Pulmonary artery endothelial cell (primary cell): Measurements from ENCODE around the gene LINS1. TPM values are rescaled to one million over a fixed set of nuclear protein-coding genes. Genes with fewer than 3 reads are reported as not detected.
"Not testable (repeated sequence)": the region's sequence is repeated elsewhere in the genome, so short reads cannot be mapped to it uniquely, and the experiment has no call there.

Experiments
- DNase-seq: peaks from one replicate; pipeline ENCODE4 v3.0.0-alpha.2; 2011; ENCODE audit warnings: low read depth, low spot score
- total RNA-seq: library from RNA; depleted of rRNA; stranded (reverse); fragments of >200 nt; gene quantifications from 2 replicates; pipeline ENCODE4 v1.2.3, GENCODE V29; 2014

The LINS1 gene
- total RNA-seq, 1 donor from 2014 or later, result 6.7 TPM

DNA sequence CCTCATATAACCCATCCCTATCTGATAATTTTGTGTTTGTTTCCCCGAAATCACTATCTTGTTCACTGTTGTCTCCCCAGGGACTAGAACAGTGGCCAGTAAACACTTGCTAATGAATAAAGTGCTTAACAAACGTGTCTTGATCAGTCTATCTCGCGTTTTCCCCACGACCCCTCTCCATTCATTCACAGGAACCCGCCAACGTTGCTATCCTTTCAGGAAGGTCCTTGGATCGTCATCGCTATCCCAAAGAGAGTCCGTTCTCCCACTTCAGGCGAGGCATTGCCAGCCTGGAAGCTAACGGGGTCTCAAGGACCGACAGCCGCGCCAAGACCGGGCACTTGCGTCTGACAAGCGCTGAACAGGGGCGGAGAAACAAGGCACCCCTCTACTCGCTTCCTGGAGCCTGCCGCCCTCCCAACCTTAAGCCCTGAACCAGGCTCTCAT, 344 bp downstream of the LINS1 start:
- peak; percentile 1 for DNase-seq

DNA sequence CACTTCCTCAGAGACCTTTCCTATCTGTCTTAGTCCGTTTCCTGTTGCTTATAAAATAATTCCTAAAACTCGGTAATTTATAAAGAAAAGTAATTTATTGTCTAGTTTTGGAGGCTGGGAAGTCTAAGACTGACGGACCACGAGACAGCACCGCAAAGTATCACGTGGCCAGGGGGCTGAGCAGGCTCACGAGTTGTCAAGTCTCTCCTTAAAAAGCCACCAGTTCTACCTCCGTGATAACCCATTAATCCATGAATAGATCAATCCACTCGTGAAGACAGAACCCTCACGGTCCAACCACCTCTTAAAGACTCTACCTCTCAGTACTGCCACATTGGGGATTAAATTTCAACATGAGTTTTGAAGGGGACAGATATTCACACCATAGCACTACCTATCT, 821 bp downstream of the LINS1 start:
- DNase-seq, result no peak

DNA sequence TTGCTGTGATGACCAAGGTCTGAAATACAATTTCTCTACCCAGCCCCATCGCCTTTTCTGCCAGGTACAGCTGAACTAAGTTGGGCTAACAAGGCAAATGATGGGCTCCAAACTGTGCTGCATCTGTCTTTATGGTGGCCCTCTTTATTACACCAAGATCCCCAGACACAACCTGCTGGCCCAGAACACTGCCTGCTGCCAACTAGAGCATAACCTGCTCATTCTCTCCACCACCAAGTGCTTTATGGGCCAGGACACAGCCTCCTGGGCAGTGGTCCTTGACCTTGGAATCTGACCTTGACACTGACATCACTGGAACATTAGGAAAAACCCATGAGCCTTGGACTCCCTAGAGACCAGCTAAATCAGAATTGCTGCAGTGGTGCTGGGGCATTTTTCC, 3.3 kb downstream of the LINS1 start:
- no peak for DNase-seq

DNA sequence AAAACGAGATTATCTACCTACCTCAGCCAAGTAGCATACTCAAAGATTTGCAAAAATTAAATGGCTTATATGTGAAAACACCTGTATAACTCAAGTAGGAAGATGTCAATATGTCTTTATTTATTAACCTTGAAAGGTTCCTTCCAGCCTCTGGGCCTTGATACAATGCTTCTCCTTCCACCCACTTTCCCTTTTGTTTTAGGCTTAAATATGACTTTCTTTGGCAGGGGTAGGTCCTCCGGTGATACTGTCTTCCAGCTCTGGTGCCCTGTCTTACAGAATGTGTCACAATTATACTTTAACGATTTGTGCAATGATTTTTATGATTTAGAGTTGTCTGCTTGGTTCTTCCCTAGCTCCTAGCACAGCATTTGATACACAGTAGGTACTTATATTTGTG, 4.1 kb downstream of the LINS1 start:
- DNase-seq, result no peak

DNA sequence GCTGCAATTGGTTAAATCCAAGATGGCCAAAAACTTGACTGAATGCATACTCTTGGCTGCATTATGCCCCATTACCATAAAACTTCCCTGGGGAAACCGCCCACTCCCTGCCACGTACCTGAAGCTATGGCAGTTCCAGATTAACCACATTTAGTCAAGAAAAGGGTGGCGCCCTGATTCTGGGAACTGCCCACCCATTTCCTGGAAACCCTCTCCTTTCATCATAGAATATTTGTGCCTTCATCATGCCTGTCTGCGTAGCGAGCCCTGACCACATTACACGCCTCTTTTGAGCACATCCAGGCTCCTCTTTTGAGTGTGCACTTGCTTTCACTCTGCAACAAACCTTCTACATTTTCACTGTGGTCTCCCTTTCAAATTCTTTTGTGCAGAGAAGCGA, 5.2 kb downstream of the LINS1 start:
- DNase-seq, result no peak

DNA sequence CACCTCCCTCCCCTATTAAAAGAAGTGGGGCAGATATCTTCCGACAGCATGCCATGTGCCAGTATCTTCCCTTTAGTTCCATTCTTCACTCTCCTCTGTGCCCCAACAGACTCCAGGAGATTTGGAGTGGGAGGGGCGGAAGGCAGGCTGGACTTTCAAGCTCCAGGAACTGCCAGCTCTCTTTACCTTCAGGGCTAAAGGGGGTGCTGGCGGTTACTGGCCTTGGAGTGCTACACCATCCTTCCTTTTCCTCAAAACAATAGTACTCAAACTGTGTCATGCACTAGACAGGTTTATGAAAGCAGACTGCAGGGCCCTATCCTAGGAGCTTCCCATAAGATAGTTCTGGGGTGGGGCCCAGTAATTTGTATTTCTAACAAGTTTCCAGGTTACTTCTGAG, 6.0 kb downstream of the LINS1 start:
- no peak for DNase-seq

DNA sequence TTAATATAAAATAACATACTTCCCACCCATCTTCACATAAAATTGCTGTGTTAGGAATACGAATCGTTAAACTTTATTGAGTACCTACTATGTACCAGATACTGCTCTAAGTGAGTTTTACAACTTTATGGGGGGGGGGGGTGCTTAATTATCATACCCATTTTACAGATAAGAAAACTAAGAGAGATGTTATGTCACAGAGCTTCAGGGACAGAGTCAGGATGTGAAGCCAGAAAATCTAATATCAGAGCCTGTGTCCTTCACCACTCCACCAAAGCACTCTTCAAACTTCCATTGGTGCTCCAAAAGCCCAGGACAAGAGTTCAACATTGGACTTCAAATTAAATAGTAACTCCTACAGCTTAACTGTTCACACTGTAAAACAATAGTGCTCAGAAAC, 8.6 kb downstream of the LINS1 start:
- DNase-seq, result no peak

DNA sequence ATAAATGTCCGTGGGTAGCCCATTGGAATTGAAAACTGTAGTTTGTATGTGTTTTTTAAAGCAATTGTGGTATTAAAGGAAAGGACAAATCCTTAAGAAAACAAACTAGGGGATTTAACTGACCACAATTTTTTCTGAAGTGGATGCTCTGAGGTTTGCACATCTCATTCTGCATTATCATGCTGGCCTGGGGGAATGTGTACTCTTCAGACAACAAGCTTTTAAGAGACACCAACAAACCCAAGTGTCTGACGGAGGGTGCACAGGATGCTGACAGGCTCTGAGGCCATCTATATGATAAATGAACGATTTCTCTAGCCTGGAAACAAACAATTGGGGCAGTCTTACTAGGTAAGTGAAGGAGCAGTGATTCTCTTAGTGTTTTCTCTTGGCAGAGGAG, 9.1 kb downstream of the LINS1 start:
- no peak for DNase-seq

DNA sequence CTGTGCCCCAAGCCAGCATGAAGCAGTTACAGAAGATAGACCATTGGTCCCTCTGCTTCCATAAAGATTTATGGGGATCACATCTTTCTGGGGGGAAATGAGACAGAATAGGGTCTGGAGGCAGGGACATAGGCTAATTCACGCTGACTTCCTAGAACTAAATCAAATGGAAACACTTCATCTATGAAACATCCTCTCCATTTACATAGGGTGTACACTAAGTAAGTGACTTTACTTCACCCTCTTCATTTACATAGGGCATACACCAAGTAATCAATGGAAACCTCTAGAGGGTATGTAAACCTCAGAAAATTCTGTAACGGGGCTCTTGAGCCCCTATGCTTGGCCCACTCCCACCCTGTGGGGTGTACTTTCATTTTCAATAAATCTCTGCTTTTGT, 10.1 kb downstream of the LINS1 start:
- no peak for DNase-seq

DNA sequence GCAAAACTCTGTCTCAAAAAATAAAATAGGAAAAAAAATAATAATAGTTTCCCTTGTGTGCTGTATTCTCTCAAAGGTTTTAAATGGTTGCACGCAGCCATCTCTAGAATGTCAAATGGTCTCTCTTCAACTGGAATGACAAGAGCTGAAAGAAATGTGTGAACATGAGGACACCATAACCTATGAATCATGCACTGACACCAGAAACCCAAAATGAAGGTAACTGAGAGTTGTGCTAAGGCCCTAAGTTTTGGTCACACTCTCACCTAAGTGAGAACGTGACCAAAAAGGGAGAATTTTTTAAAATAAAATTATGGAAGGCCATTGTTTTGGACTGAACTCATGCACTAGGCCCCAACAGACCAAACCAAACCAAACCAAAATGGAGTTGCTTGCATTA, 10.8 kb downstream of the LINS1 start:
- not testable (repeated sequence) for DNase-seq

DNA sequence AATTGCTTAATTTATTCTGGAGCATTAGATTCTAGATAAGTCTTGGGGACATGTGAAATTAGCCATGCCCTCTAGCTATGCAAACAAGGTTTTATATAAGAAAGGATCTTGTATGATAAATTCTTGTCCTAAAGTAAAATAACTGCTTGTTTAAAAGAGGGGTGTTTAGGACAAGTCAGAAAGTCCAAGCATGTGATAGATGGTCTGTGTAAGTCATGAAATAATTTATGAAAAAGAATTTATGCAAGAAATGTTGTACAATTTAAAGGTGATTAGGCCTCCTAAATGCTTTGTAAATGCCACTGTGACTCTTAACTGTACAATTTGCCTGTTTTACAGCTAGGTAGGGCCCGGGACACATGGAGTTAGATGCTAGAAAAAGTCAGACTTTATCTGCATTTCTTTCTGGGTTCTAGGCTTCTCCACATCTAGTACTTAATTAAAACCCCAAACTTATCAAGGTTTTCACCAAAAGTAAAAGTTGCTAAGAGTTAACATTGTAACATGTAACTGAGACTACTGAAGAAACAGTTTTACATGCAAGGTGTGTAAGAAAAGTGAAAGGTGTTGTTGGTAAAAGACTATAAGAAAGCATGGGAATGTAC, 13.2 kb downstream of the LINS1 start:
- DNase-seq, result no peak

DNA sequence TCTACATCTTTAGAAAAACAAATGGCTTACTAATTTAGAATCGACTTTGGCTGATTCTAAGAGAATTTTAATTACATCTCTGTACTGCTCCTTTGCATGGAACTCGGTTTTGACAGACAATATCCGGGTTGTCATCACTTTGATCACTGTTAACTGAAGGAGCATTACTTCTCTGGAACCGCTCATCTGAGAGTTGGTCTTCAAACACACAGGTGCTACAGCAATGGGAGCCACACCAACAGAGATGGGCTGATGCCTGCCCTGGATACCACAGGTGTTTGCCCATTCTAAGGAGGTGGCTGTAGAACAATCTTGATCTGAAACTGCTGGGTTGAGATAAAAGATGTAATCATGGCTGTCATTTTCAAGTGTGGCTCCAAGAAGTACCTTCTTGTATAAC, 21.6 kb downstream of the LINS1 start:
- DNase-seq, result no peak

DNA sequence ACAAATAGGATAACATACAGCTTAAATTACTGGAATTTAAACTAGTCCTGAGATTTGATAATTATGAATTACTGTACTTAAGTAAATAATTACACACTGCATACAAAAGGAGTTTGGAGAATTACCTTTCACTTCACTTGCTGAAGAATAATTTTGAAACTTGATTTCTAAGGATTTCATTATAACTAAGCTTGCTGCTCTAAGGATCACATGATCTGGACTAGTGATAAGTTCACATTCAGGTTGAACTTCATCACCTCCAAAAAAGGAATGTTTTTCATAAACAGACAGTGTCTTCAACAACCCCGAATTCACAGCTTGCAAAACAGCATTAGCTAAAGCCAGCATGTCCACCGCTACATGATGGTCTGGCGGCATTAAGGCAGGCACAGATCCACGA, 28.5 kb downstream of the LINS1 start:
- DNase-seq, result no peak

DNA sequence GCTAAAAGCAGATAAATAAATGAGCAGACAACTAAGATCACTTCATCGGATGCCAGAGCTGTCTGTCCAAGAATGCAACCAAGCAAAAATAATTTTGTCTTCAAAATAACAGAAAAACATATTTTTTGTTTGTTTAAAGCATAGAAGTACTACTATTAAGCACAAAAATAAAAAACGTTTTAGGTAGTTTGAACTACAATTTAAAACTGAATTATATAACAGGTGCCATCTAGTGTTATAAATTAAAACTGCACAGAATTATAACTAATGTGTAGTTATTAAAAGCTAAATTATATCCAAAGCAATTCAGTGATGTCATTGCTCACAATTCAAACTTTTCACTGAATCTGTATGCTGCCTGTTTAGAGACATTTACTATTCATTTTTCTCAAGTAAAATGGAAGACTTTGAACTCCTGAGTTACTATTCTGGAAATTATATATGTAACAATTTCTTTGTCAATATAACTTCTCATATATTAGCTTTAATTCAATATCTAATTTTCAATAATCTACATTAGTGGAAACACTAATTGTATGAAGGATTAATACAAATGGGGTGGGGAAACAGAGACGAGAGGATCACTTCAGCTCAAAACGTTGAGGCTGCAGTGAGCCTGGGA, 29.5 kb downstream of the LINS1 start:
- DNase-seq, result no peak

DNA sequence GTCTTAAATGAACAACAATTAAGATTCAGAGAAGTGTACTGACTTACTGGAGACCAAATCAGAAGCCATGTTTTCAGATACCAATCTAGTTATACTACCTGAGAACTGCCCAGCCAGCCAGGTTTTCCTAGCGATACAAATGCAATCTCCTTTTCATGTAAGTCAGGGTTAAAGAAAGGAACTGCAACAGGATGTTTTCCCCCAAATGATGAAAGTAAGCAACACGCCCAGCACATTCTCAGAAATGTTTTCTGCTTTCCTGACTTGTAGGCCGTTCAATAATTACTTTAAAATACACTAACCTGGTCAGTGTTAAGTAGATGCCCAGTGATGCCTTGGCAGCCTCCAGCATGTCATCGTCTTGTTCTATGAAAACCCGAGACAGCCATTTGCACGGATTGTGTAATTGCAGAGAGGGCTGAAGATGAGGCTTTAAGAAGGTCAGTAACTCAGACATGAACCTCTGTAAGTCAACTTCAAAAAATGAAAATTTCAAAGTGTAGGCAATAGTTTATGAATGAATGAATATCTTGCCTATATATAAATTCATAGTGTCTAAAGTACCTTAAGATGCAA, 30.3 kb downstream of the LINS1 start:
- DNase-seq, result no peak

DNA sequence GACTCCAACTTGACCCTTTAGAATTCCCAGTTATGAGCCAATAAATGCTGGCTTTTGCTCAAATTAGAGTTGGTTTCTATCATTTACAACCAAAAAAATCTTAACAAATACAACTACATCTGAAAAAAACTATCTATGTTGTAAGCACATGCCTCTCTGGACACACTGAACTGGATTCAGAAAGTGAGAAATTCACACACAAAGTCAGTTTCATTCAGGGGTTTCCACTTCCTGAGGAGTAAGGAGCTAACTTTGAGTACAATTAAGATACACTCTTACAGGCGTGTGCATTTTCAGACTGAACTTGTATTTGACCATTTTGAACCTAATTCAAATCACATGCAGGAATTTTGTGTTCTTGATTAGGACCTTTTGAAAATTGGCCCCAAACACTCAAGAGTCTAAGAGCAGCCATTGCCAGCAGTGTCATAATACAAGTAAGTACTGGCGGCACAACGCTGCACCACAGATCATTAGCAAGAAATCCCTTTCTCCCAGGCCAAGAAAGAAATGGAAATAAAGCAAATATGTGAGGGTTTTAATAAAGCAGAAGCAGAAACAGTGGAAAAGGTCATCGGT, 31.2 kb downstream of the LINS1 start:
- no peak for DNase-seq

DNA sequence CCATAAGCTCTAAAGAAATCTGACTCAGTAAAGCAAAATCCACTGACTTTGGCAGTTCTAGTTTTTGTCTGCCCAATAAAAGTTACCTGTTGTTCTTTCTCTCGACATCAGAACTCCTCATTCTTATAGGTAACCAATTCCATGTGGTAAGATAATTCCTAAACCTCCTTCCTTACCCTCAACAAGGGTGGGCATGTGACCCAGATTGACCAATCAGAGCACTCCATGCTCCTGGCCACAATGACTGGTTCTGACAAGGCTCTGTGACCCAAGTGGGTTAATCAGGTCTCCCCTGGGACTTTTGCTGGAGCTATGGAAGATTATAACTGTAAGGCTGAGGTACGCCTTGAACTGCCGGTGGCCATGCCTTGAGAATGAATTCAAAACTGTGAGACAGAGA, 31.7 kb downstream of the LINS1 start:
- DNase-seq, result no peak

DNA sequence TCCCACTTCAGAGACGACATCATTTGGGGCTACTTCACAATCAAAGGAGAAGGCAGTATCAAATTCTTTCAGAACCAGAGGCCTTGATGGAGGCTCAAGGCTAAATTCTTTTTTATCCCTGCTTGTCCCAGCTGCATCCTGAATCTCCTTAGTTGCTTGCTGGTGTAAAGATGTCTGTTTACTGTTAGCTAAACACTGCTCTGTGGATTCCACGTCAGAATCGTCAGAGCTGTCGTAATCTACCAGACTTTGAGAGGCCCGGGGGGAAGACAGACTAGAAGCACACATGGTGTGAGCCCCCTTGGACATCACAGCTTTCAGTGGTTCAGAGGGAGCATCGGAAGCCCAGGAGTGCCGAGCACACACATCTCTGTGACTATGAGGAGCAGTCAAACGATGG, 32.6 kb downstream of the LINS1 start:
- DNase-seq, result no peak

DNA sequence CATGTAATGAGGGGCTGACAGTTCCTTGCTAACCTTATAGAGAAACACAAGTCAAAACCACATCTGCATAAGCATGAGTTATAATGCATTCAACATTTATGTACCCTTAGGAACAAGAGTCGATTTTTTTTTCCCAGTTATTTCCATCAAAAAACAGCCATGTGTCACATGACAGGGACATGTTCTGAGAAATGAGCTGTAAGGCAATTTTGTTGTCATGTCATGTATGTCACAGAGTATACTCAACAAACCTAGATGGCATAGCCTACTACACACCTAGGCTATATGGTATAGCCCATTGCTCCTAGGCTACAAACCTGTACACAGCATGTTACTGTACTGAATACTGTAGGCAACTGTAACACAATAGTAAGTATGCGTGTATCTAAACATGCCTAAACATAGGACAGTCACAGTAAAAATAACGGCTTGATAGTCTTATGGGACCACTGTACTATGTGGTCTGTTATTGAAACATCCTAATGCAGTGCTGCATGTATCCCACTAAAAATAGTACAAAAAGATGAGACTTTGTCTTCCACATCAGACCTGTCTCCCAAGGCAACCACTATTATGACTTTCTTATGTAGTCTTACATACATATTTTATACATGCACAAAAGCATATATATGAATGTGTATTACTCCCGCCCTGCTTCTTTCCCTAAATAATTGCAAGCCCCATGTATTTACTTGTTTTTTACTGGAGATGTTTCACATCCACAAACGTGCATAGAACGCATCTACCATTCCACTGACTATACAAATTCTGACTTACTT, 34.9 kb downstream of the LINS1 start:
- DNase-seq, result no peak

DNA sequence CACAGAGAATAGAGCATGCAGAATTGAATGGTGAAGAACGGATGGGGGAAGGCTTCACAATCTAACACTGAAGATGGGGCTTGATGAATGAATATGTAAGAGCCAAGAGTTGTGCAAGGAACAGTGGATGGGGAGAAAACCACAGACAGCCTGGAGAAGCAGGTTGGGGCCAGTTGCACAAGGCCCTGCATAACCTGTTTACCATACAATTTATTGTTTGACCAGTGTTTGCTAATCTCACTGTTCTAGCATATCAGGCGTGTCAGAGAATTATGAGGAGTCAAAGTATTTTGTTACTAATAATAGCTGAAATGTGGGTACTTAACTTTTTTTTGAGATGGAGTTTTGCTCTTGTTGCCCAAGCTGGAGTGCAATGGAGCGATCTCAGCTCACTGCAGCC, 36.4 kb downstream of the LINS1 start:
- no peak for DNase-seq

DNA sequence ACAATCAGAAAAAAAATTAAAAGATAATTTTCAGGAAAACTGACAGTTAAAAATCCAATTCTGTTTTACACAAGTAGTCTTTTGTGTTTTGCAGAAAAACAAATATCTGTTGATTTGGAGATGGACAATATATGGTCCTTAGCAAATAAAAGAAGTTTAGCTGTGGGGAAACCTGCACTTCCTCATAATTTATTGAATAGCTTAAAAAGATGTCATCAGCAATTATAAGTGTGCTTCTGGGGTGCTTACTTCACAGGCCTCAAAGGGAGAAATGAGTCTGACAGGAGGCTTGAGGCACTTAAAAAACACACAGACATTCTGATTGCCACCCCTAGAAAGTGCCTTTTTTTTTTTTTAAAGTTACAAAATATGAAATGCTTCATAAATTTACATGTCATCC, 41.7 kb downstream of the LINS1 start:
- no peak for DNase-seq

DNA sequence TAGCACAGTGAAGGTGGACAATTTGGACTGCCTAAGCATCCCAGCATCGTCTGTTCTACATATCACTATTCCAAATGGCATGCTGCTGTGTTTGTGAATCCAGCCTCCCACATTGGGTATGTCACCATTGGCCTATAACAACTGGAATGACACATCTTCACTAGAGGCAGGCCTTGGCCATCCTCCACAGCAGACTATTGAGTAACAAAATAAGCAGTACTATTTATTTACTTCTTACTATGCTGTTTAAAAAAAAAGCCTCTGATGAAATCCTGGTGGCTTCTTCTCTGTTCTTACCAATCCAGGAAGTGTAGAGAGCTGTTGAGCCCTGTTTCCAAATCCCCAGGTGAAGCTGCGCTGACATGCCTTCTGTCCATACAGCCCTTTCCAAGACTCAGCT, 42.7 kb downstream of the LINS1 start:
- DNase-seq, result no peak
